HG03139 (cell line): ENCODE results near the gene EDDM13.
A peak's percentile ranks its signal among the peaks of the same experiment; 100 is the strongest.
"Not testable (repeated sequence)": the region's sequence is repeated elsewhere in the genome, so short reads cannot be mapped to it uniquely, and the experiment has no call there.

Source experiments
- ATAC-seq: cut with Tn5 transposase; IDR thresholded peaks from one replicate; pipeline ENCODE4 v1.9.1; 2021; ENCODE audit not compliant: unreplicated experiment

The EDDM13 gene

DNA sequence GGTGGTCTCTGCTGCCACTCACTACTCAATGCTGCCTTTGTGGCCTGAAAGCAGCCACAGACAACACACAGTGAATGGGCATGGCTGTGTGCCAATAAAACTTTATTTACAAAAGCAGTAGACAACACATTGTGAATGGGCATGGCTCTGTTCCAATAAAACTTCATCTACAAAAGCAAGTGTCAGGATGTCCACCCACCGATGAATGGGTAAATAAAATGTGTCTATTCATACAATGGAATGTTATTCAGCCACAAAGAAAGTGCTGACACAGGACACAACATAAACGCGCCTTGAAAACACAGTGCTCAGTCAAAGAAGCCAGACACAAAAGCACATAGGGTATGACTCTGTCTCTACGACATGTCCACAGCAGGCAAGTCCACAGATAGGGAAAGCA is 22.0 kb downstream of the EDDM13 start:
- no peak for ATAC-seq

DNA sequence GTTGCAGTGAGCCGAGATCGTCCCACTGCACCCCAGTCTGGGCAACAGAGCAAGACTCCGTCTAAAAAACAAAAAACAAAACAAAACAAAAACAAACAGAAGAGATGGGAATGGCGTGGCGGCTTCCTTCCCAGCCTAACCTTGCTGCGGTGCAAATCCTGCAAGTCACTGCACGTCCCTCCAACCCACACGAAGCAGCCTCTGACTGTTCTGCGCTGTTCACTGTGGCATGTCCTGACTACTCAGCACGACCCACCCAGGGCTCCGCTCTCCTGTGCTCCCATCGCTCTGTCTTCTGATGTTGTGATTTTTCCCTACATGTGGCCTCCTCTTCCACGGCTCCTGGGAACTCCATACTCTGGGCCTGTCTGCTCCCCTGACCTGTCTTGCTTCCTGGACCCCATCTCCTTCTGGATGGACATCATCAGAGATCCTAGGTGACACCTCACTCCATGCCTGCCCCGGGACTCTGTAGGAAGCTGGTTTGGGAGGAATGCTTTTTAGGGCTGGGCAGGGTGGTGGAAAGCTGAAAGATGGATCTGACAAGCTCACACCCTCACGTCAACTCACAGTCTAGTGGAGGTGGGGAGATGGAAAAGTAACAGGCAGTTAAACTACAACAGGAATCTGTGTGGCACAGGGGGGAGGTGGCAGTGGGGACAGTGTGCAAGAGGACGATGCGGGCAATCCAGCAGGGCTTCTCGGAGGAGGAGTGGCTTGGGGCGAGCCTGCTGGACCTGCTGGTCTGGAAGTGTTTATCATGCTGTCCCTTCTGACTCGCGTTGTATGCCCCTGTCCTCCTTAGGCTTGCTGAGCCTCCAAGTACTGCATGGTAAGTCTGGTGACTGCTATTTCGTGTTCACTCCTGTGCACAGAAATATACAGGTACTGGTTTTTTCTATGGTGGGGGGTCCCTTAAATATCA is 23.2 kb downstream of the EDDM13 start:
- ATAC-seq, result no peak

- ATAC-seq, result no peak
Observed at GRCh38 chr19:56297010-56297409, 24.5 kb downstream of the EDDM13 start.

DNA sequence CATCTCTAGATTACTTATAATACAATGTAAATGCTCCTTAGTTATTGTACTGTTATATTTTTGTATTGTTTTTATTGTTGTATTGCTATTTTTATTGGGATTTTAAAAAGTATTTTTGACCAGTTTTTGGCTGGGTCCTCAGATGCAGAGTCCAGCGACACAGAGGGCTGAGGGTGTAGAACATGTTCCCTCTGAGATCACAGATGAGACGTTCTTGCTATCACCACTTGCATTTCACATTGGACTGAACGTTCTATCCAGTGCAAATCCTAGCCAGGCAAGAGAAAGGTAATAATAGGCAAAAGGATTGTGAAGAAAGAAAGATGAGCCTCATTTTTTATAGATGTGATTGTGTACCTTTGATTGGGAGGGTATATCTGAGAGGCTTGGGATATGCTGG is 27.1 kb downstream of the EDDM13 start:
- no peak for ATAC-seq

GRCh38 chr19:56301155-56301554 is 28.6 kb downstream of the EDDM13 start:
- ATAC-seq, result no peak

GRCh38 chr19:56301886-56302620 is 29.5 kb downstream of the EDDM13 start:
- ATAC-seq, result no peak

DNA sequence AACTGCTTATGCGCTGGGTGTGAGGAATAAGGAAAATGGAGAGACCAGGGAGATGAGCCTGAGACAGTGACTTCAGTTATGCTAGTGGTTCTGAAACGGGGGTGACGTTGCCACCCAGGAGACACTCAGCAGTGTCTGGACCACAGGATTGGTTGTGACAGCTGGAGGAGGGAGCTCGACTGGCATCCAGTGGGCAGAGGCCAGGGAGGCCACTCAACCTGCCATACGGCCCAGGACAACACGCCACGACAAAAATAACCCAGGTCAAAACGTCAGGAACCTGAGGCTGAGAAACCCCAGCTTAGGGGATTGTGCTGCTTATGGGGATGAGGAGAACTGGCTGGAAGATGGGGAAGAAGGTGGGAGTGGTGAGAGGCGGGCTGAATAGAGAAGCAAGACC is 31.7 kb downstream of the EDDM13 start:
- ATAC-seq, result no peak

- ATAC-seq, result no peak
Observed at GRCh38 chr19:56306016-56306415, 33.5 kb downstream of the EDDM13 start.

DNA sequence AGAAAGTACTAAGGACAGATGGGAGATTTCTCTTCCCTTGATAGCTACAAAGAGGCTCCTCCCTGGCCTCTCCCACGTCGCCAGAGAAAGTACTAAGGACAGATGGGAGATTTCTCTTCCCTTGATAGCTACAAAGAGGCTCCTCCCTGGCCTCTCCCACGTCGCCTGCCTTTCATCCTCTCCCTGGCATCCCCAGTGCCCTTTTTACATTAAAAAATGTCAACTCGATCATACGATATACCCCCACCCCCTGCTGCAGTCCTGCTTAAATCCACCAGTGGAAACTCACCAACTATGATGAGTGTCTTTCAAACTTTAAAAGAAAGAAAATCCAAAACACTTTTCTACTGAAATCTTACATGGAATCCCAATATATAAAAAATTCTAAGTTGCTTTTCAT is 34.5 kb downstream of the EDDM13 start:
- not testable (repeated sequence) for ATAC-seq

DNA sequence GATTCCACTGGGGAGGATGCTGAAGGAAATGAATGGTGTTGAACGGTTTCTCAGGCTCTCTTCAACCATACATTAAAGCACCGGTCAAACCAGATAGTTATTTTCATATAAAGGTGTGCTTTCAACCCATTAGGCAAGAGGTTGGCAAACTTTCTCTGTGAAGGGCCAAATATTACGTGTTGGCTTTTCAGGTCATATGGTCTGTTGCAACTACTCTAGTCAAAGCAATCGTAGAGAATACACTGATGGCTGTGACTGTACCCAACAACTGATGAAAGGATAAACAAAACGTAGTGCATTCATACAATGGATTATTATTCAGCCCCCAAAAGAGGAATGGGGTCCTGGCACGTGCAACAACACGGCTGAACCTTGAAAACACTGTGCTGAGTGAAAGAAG is 36.2 kb downstream of the EDDM13 start:
- no peak for ATAC-seq

- no peak for ATAC-seq
Observed at GRCh38 chr19:56309511-56310185, 37.1 kb downstream of the EDDM13 start.

DNA sequence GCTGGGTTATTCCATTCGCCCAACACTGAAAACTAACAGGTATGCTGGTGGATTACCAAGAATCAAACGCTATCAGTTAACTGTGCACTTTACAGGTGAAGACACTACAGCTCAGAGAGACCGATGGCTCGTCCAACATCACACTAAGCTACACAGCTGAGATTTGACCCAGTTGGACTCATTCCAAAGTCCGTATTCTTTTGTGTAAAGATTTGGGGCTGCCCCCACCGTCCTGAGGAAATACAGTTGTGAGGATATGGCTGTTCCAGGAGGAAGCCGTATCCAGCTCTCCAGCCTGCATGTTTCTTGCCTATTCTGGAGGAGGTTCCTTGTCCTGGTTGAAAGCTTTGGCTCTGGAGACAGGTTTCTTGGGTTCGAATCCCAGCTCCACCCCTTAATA is 37.9 kb downstream of the EDDM13 start:
- ATAC-seq, result no peak

- no peak for ATAC-seq
Observed at GRCh38 chr19:56312342-56312741, 39.8 kb downstream of the EDDM13 start.

DNA sequence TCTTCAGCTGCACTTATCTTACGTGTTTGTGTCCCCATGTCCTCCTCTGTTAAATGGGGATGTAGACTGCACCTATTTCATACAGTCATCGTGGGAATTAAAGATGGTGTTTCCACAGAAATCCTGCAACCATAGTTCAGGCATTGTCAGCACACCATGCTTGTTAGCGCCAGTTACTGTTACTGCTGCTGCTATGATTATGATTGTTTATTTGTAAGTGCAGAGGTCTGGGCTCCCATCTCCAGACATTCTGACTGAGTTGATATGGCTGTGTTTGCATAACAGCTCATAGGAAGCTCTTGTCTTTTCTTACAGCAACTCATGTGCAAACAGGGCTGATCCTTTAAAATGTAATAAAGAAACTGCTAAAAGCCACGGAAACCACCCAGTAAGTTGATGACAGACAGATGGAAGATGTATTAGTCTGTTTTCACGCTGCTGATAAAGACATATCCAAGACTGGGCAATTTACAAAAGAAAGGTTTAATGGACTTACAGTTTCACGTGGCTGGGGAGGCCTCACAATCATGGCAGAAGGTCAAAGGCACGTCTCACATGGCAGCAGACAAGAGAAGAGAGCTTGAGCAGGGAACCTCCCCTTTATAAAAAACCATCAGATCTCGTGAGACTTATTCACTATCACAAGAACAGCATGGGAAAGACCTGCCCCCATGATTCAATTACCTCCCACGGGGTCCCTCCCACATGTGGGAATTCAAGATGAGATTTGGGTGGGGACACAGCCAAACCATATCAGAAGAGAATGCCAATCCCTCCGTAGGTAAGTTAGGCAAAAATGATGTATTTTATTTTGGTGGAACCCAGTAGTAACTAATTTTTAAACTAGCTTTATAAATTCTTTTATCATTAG is 40.5 kb downstream of the EDDM13 start:
- ATAC-seq, result no peak

GRCh38 chr19:56314018-56314380 is 41.5 kb downstream of the EDDM13 start:
- peak; percentile 3 for ATAC-seq

DNA sequence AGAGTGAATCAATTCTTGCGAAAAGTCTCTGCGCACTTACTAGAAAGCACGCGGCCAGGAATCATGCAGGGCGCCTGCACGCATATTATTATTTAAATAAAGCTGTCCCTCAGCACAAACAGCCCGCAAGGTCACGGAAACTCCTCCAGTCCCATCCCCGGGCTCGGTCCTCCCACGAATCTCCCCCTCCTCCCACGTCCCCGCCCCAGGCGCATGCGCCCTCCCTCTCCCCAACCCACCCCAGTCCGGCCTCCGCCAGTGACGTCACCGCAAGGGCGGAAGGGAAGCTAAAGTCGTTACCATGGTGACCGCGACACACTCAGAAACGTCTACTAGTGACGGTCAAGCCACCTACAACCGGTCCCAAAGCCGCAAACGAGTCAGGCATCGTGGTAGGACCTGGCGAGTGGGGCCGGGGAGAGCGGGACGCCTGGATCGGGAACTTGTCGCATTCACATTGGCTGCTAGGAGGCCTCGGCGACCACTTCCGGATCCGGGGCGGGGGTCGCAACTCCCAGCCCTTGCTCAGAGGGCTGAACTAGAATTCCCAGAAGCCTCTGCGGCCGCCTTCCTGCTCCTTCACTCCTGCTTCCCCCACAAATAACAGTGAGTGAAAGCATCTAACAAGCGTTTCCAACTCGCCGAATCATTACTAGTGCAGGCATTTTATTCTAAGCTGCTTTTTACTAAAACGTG is 42.0 kb downstream of the EDDM13 start, which contains the start of gene ZSCAN5A:
ZSCAN5A (minus strand) TSS at position 459 of the 696 bp plus-strand sequence. CDS start 89,793 bp downstream, outside the sequence.
- ATAC-seq, result peak; percentile 66

GRCh38 chr19:56315077-56315828 is 42.7 kb downstream of the EDDM13 start:
- peak; percentile 62 for ATAC-seq

DNA sequence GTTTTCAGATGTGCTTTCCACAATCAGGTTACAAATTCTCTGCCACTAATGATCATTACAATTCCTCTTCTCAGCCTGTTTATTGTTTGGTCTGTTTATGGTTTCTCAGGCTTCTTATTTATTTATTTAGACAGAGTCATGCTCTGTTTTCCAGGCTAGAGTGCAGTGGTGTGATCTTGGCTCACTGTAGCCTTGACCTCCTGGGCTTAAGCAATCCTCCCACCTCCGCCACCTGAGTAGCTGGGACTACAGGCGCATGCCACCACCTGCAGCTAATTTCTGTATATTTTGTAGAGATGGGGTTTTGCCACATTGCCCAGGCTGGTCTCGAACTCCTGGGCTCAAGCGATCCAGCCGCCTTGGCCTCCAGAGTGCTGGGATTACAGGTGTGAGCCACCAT is 44.2 kb downstream of the EDDM13 start:
- ATAC-seq, result no peak

- no peak for ATAC-seq
Observed at GRCh38 chr19:56317749-56318148, 45.2 kb downstream of the EDDM13 start.
